ENCODE measurements around the gene RNF144B.

Gene RNF144B

GRCh38 chr6:18415207-18415606, 28.1 kb downstream of the RNF144B start:
- DNase-seq (ENCODE audit: insufficient read length, low spot score) = no peak
- FAIRE-seq = no peak

GRCh38 chr6:18415671-18416340, 28.7 kb downstream of the RNF144B start:
- FAIRE-seq (no peak), DNase-seq (ENCODE audit: insufficient read length, low spot score) (no peak)
- TF ChIP-seq POU2F2 (IDR thresholded peaks at IDR 0.05; ENCODE audit: low read depth, low read length) (no peak), POLR2AphosphoS5 (IDR thresholded peaks at IDR 0.05; ENCODE audit: low read depth, low read length) (no peak), PAX5 (IDR thresholded peaks at IDR 0.05; ENCODE audit: insufficient read depth, low read length, severe bottlenecking) (no peak), POLR2A (IDR thresholded peaks at IDR 0.05; ENCODE audit: low read depth, low read length) (no peak), SPI1 (IDR thresholded peaks at IDR 0.05; ENCODE audit: low read depth, low read length) (no peak), TAF1 (IDR thresholded peaks at IDR 0.05; ENCODE audit: low read depth, low read length) (no peak)

More at GRCh38 chr6:18415207-18415606, 28.1 kb downstream of the RNF144B start:
- TF ChIP-seq PAX5 (IDR thresholded peaks at IDR 0.05; ENCODE audit: insufficient read depth, low read length, severe bottlenecking) (no peak), POLR2AphosphoS5 (IDR thresholded peaks at IDR 0.05; ENCODE audit: low read depth, low read length) (no peak), TAF1 (IDR thresholded peaks at IDR 0.05; ENCODE audit: low read depth, low read length) (no peak), POU2F2 (IDR thresholded peaks at IDR 0.05; ENCODE audit: low read depth, low read length) (no peak), SPI1 (IDR thresholded peaks at IDR 0.05; ENCODE audit: low read depth, low read length) (no peak)

- TF ChIP-seq PAX5 (IDR thresholded peaks at IDR 0.05; ENCODE audit: insufficient read depth, low read length, severe bottlenecking) (no peak), TAF1 (IDR thresholded peaks at IDR 0.05; ENCODE audit: low read depth, low read length) (no peak), SPI1 (IDR thresholded peaks at IDR 0.05; ENCODE audit: low read depth, low read length) (no peak), POU2F2 (IDR thresholded peaks at IDR 0.05; ENCODE audit: low read depth, low read length) (no peak), POLR2A (IDR thresholded peaks at IDR 0.05; ENCODE audit: low read depth, low read length) (no peak), POLR2AphosphoS5 (IDR thresholded peaks at IDR 0.05; ENCODE audit: low read depth, low read length) (no peak)
- no peak for DNase-seq (ENCODE audit: insufficient read length, low spot score)
- no peak for FAIRE-seq
These were observed 29.2 kb downstream of the RNF144B start for GRCh38 chr6:18416341-18416679.

GRCh38 chr6:18420328-18420727, 33.2 kb downstream of the RNF144B start:
- TF ChIP-seq TAF1 (IDR thresholded peaks at IDR 0.05; ENCODE audit: low read depth, low read length) (no peak), POLR2A (IDR thresholded peaks at IDR 0.05; ENCODE audit: low read depth, low read length) (no peak), POLR2AphosphoS5 (IDR thresholded peaks at IDR 0.05; ENCODE audit: low read depth, low read length) (no peak), POU2F2 (IDR thresholded peaks at IDR 0.05; ENCODE audit: low read depth, low read length) (no peak), SPI1 (IDR thresholded peaks at IDR 0.05; ENCODE audit: low read depth, low read length) (no peak), PAX5 (IDR thresholded peaks at IDR 0.05; ENCODE audit: insufficient read depth, low read length, severe bottlenecking) (no peak)
- no peak for FAIRE-seq
- no peak for DNase-seq (ENCODE audit: insufficient read length, low spot score)

- no peak for TF ChIP-seq TAF1 (IDR thresholded peaks at IDR 0.05; ENCODE audit: low read depth, low read length)
- DNase-seq (ENCODE audit: insufficient read length, low spot score) (no peak), FAIRE-seq (no peak)
These were observed 35.0 kb downstream of the RNF144B start for GRCh38 chr6:18422136-18422535.

- FAIRE-seq (no peak), DNase-seq (ENCODE audit: insufficient read length, low spot score) (no peak)
- TF ChIP-seq POU2F2 (IDR thresholded peaks at IDR 0.05; ENCODE audit: low read depth, low read length) (no peak), SPI1 (IDR thresholded peaks at IDR 0.05; ENCODE audit: low read depth, low read length) (no peak), POLR2AphosphoS5 (IDR thresholded peaks at IDR 0.05; ENCODE audit: low read depth, low read length) (no peak), POLR2A (IDR thresholded peaks at IDR 0.05; ENCODE audit: low read depth, low read length) (no peak), PAX5 (IDR thresholded peaks at IDR 0.05; ENCODE audit: insufficient read depth, low read length, severe bottlenecking) (no peak), TAF1 (IDR thresholded peaks at IDR 0.05; ENCODE audit: low read depth, low read length) (no peak)
These were observed 36.3 kb downstream of the RNF144B start for GRCh38 chr6:18423426-18423825.

GRCh38 chr6:18424201-18424600, 37.1 kb downstream of the RNF144B start:
- no peak for FAIRE-seq
- TF ChIP-seq SPI1 (IDR thresholded peaks at IDR 0.05; ENCODE audit: low read depth, low read length) (no peak), POU2F2 (IDR thresholded peaks at IDR 0.05; ENCODE audit: low read depth, low read length) (no peak), TAF1 (IDR thresholded peaks at IDR 0.05; ENCODE audit: low read depth, low read length) (no peak), POLR2A (IDR thresholded peaks at IDR 0.05; ENCODE audit: low read depth, low read length) (no peak), POLR2AphosphoS5 (IDR thresholded peaks at IDR 0.05; ENCODE audit: low read depth, low read length) (no peak), PAX5 (IDR thresholded peaks at IDR 0.05; ENCODE audit: insufficient read depth, low read length, severe bottlenecking) (no peak)
- no peak for DNase-seq (ENCODE audit: insufficient read length, low spot score)

GRCh38 chr6:18425218-18425617, 38.1 kb downstream of the RNF144B start:
- no peak for DNase-seq (ENCODE audit: insufficient read length, low spot score)
- no peak for FAIRE-seq
- no peak for TF ChIP-seq TAF1 (IDR thresholded peaks at IDR 0.05; ENCODE audit: low read depth, low read length)
- TF ChIP-seq POLR2A (IDR thresholded peaks at IDR 0.05; ENCODE audit: low read depth, low read length) = no peak
- TF ChIP-seq PAX5 (IDR thresholded peaks at IDR 0.05; ENCODE audit: insufficient read depth, low read length, severe bottlenecking) = no peak
- TF ChIP-seq POLR2AphosphoS5 (IDR thresholded peaks at IDR 0.05; ENCODE audit: low read depth, low read length) = no peak
- TF ChIP-seq SPI1 (IDR thresholded peaks at IDR 0.05; ENCODE audit: low read depth, low read length) = no peak
- TF ChIP-seq POU2F2 (IDR thresholded peaks at IDR 0.05; ENCODE audit: low read depth, low read length) = no peak

GRCh38 chr6:18427296-18427695, 40.1 kb downstream of the RNF144B start:
- TF ChIP-seq POLR2A (IDR thresholded peaks at IDR 0.05; ENCODE audit: low read depth, low read length) (no peak), POLR2AphosphoS5 (IDR thresholded peaks at IDR 0.05; ENCODE audit: low read depth, low read length) (no peak), PAX5 (IDR thresholded peaks at IDR 0.05; ENCODE audit: insufficient read depth, low read length, severe bottlenecking) (no peak), TAF1 (IDR thresholded peaks at IDR 0.05; ENCODE audit: low read depth, low read length) (no peak), SPI1 (IDR thresholded peaks at IDR 0.05; ENCODE audit: low read depth, low read length) (no peak), POU2F2 (IDR thresholded peaks at IDR 0.05; ENCODE audit: low read depth, low read length) (no peak)
- FAIRE-seq (no peak), DNase-seq (ENCODE audit: insufficient read length, low spot score) (no peak)

- no peak for DNase-seq (ENCODE audit: insufficient read length, low spot score)
- no peak for TF ChIP-seq POLR2A (IDR thresholded peaks at IDR 0.05; ENCODE audit: low read depth, low read length)
- FAIRE-seq = no peak
These were observed 42.6 kb downstream of the RNF144B start for GRCh38 chr6:18429655-18430297.

Data from GM12891 (cell line).